Dedifferentiated amniotic fluid mesenchymal stem cell (primary cell): Measurements from ENCODE around the gene LUC7L2.
"Not testable (repeated sequence)": the region's sequence is repeated elsewhere in the genome, so short reads cannot be mapped to it uniquely, and the experiment has no call there.

Experiments
- DNase-seq: peaks from one replicate; pipeline ENCODE4 v3.0.0-alpha.2; 2016; ENCODE audit errors: extremely low spot score

The LUC7L2 gene

GRCh38 chr7:139355320-139355719 lies 4.4 kb upstream of the LUC7L2 start:
- no peak for DNase-seq

- not testable (repeated sequence) for DNase-seq
Observed at GRCh38 chr7:139357729-139358506, 1.8 kb upstream of the LUC7L2 start.

GRCh38 chr7:139358541-139359365 lies 941 bp upstream of the LUC7L2 start:
- DNase-seq: no peak

DNA sequence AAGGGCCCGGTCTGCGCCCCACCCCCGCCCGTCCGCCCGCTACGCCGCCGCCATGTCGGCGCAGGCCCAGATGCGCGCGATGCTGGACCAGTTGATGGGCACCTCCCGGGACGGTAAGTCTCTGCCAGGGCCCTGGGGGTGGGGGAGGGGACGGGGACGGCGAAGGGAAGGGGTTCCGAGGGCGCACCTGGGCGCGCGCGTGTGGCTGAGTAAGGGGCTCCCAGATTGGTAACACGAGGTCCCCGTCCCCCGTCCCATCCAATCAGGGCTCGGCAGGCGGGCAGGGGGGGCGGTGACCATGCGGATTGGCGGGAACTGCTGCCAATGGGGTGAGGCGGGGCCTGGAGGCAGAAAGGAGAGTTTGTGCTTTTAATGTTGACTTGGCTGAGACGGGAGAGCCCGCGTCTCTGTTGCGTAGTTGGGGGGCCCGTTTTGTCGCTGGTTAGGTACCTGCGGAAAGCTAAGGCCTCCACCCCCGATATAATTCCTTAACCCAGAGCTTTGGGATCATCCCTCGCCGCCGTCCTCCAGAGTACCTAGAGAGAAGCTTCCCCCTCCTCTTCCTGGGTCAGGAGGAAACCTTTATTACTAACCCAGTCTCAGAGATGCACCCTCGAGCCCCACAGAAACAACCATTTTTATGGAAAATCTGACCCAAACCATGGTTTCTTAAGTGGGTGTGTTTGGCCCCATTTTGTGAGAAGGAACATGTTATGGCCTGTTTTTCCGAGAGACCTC lies 685 bp downstream of the LUC7L2 start:
- peak; percentile 91 for DNase-seq

DNA sequence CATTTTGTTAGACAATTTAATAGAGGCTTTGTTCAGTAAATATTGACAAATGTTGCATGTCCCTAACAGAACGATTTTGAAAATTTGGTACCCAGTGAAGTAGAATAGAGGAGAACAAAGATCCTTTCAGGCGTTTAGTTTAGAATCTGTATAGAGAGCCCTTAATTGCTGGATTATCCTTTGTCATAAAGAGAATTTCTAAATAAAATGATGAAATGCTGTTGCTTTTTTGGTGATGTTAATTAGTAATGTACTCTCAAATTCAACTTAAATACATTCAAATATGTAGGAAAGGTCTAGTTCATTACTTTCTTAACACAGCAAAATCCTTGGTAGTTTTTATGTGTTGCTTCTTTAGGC lies 1.2 kb downstream of the LUC7L2 start:
- no peak for DNase-seq

DNA sequence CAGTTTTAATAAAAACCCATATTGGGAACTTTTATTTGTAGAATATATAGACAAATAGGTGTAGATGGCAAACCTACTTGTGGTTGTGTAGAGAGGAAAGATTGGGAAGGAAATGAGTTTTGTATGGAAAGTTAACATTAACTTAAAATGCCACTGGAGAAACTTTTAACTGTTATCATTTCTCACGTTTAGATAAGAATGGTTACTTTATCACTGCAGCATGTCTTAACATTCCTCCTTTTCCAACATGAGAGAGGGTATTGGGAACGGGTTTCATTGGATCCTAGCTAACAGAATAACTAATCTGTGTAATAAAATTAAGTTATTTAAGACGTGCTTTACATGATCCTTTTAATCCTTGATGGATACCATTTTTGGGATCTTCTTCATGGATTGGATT lies 1.8 kb downstream of the LUC7L2 start:
- DNase-seq: no peak

- no peak for DNase-seq
Observed at GRCh38 chr7:139362302-139362701, 2.6 kb downstream of the LUC7L2 start.

- DNase-seq: no peak
Observed at GRCh38 chr7:139362981-139363380, 3.3 kb downstream of the LUC7L2 start.

GRCh38 chr7:139365336-139365735 lies 5.6 kb downstream of the LUC7L2 start:
- DNase-seq: no peak

GRCh38 chr7:139366400-139366799 lies 6.7 kb downstream of the LUC7L2 start:
- DNase-seq: no peak

- DNase-seq: no peak
Observed at GRCh38 chr7:139367438-139368155, 7.9 kb downstream of the LUC7L2 start.

DNA sequence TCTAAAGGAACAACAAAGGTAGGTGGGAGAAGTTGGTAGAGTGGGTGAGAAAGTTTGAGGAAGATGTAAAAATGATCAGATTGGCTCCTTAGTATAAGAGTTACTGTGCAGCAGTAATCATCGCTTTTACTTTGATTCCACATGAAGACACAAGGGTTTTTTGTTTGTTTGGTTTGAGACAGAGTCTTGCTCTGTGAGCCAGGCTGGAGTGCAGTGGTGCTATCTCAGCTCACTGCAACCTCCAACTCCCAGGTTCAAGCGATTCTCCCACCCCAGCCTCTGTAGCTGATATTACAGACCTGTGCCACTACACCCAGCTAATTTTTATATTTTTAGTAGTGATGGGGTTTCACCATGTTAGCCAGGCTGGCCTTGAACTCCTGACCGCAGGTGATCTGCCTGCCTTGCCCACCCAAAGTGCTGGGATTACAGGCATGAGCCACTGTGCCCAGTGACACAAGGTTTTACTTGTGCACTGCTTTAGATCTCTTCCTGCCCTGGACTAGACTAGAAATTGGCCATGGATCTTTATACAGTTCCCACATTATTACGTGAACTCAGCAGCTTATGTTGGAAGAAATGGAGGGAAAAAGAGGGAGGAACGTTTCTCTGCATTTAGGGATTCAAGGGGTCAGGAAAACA lies 10.7 kb downstream of the LUC7L2 start:
- DNase-seq: no peak

DNA sequence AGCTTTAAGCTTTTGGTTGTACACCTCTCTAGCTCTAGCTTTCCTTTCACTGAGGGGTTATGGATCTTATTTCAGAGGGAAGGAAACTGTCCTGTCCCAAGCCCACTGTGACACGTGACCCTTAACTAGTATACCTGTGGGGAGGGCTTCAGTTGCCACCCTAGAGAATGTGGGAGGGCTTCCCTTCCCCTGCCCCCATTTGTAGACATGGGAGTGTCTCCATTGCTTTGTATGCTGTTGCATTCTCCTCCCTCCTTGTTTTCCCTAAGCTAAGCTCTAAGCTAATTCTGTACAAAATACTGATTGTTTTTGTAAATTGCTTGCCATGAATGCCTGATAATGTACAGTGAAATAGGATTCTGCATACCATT lies 11.2 kb downstream of the LUC7L2 start:
- DNase-seq: no peak

DNA sequence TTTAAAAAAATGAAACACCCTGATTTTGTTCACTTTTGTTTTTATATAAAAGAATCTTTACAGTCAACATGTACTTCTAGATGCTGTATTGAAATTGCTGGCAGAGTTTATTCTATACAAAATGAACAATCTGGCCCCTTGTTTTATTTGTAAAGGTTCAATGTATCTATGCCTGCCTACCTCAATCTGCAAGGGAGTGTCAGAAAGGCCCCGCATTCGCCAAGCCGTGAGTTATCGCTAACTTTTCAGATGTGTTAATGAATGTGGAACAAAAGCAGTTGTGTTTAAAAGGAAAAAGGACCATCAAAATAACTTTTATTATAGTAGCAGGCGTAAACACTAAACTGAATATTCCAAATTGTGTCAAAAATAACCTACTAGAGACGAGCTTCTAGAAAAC lies 14.6 kb downstream of the LUC7L2 start:
- no peak for DNase-seq

GRCh38 chr7:139382439-139382838 lies 22.7 kb downstream of the LUC7L2 start:
- no peak for DNase-seq

DNA sequence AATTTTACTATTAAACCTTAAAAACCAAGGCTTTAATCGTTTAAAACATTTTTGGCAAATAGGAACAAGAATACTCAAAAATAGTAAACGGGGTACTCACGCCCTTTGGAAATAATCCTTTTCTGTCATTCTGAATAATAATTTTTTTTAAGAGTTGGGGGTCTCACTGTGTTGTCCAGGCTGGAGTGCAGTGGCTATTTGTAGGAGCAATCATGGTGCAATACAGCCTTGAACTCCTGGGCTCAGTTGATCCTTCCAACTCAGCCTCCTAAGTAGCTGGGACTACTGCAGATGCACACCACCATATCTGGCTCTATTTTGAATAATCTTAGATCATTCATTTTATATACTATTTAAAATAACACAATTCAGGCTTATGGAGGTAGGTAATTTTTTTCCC lies 24.9 kb downstream of the LUC7L2 start:
- no peak for DNase-seq

DNA sequence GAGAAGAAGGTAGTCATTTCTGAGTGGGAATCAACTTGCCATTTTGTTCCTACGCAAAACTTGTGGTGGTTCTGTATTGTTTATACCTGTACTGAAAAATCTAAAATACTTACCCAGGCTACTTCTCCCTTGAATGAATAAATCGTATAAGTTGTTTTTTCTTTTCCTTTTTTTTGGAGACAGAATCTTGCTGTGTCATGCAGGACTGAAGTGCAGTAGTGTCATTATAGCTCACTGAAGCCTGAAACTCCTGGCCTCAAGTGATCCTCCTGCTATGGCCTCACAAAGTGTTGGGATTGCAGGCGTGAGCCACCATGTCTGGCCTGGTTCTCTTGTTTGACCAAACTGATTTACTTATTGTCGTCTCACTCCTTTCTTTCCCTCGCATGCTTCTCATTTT lies 27.9 kb downstream of the LUC7L2 start:
- DNase-seq: no peak

DNA sequence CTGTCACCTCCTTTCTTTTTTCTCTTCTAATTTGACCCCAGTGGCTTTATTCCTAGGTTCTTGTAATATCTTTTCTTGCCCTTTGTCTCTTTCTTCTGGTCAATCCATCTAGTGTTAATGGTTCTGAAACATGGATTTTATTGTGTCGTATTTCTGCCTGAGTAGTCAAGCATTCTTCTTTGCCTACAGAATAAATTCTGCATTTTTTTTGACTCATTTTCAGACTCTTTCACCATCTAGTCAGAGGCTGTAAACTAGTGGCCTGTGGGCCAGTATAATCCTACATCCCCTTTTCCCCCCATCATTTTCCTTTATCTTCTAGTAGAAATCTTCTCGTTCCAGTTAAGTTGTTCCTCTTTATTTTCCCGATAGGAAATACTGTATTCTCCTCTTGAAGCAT lies 29.4 kb downstream of the LUC7L2 start:
- peak; percentile 77 for DNase-seq

DNA sequence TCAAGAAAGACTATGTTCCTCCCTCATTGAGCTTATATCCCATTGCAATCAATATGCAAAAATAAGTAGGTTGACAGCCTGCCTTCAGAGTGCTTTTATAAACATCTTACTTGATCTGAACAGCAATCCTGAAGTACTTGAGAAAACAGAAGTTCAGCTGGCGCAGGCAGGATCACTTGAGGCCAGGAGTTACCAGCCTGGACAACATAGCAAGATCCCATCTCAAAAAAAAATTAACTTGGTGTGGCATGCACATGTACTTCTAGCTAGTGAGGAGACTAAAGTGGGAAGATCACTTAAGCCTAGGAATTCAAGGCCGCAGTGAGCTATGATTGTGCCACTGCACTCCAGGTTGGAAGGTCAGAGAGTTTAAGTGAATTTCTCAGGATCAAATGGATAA lies 30.1 kb downstream of the LUC7L2 start:
- no peak for DNase-seq

- no peak for DNase-seq
Observed at GRCh38 chr7:139393621-139394211, 34.0 kb downstream of the LUC7L2 start.

DNA sequence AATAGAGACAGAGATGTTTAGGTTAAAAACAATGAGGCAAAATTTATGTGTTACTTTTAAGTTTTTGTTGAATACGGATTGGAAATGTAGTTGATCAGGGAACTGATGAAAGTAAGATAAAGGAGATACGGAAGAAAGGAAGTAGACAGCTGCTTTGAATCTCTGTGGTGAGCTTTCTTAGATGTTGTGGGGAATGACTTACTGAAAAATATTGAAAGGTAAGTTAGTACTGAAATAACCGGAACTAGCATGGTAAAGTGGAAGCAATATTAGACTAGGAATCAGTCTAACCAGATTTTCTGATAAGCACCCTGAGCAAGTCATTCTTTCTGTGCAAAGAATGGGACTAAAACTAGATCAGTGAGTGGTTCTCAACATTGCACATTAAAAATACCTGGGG lies 34.8 kb downstream of the LUC7L2 start:
- no peak for DNase-seq
